K562 (cell line): ENCODE data around the gene SERPINB5. TPM values are rescaled to one million over a fixed set of nuclear protein-coding genes. Genes with fewer than 3 reads are reported as not detected.

Experiments
- ATAC-seq: fragments of 200-7000 bp; cut with Tn5 transposase; 3 replicates; pipeline ENCODE4 v1.9.1; 2020; ENCODE audit warnings: moderate library complexity
- BruUV-seq: library from RNA; stranded (reverse); fragments of 400-500 nt; replicated peaks from 2 replicates; lab custom pipeline; 2021; lab: Mats Ljungman, UMichigan
- CTCF ChIA-PET: fragments of 300-600 bp; formaldehyde crosslinking; extraction: SDS; loops from one replicate; lab custom pipeline; 2021; ENCODE audit warnings: low intra/inter-chr PET ratio; lab: Yijun Ruan, JAX
- POLR2A ChIA-PET: fragments of 300-600, 350-650 bp; sonication (Branson Sonifier 250); formaldehyde crosslinking; extraction: SDS; loops from one replicate; lab custom pipeline; 2021; ENCODE audit warnings: antibody characterized with exemption, inconsistent platforms; lab: Yijun Ruan, JAX
- DNase-seq, 4 experiments: peaks; one replicate each; pipeline versions ENCODE4 v3.0.0 to v3.0.0-alpha.2; 2011 to 2018; ENCODE audit warnings: low spot score in 3 of 4, mixed read lengths in 3 of 4; ENCODE audit errors: extremely low read depth in 1 of 4
- FAIRE-seq: peaks from 2 replicates; lab custom pipeline; 2011; peaks lifted over from hg19 to GRCh38; lab: Jason Lieb, UNC
- H2AFZ ChIP-seq: 2 replicates; pipeline ENCODE4 v1.6.0; 2011; ENCODE audit warnings: low read depth, low read length, control low read depth, inconsistent platforms
- H3K27ac ChIP-seq: fragments of 200-600 bp; 3 replicates; pipeline ENCODE4 v1.8.0; 2011; ENCODE audit warnings: low read depth, mild to moderate bottlenecking, control low read depth, inconsistent platforms, low read length, moderate library complexity, mixed read lengths; ENCODE audit errors: extremely low read depth
- H3K27me3 ChIP-seq, 2 experiments: fragments of 300-600 bp in 1 of 2; 2 replicates in 1 of 2; 3 replicates in 1 of 2; pipeline versions ENCODE4 v1.6.0 to v1.8.0; 2011; ENCODE audit warnings: inconsistent platforms in 2 of 2, low read length in 2 of 2, mild to moderate bottlenecking in 1 of 2, mixed read lengths in 1 of 2, moderate library complexity in 1 of 2; ENCODE audit not compliant: control insufficient read depth in 2 of 2, insufficient read depth in 2 of 2
- H3K36me3 ChIP-seq: fragments of 300-600 bp; 3 replicates; pipeline ENCODE4 v1.8.0; 2011; ENCODE audit warnings: mild to moderate bottlenecking, low read length, inconsistent platforms; ENCODE audit not compliant: control insufficient read depth, insufficient read depth
- H3K4me1 ChIP-seq, 2 experiments: fragments of 200-600 bp in 1 of 2; replicated peaks in 1 of 2; 2 replicates in 1 of 2; 3 replicates in 1 of 2; pipeline versions ENCODE4 v1.5.1 to v1.8.0; 2011; ENCODE audit warnings: inconsistent platforms in 2 of 2, low read length in 2 of 2, mild to moderate bottlenecking in 1 of 2, mixed read lengths in 1 of 2, moderate library complexity in 1 of 2; ENCODE audit not compliant: control insufficient read depth in 2 of 2, insufficient read depth in 2 of 2
- H3K4me2 ChIP-seq: 2 replicates; pipeline ENCODE4 v1.6.1; 2011; ENCODE audit warnings: low read length, control low read depth, inconsistent platforms, mixed read lengths; ENCODE audit not compliant: insufficient read depth
- H3K4me3 ChIP-seq: fragments of 200-600 bp; sonication (generic), shearing (Covaris generic); 2 replicates; pipeline ENCODE4 v1.5.1; 2016; ENCODE audit warnings: control low read depth, inconsistent platforms
- H3K79me2 ChIP-seq: fragments of 200-600 bp; 3 replicates; pipeline ENCODE4 v1.8.0; 2011; ENCODE audit warnings: low read length, inconsistent platforms; ENCODE audit not compliant: control insufficient read depth, insufficient read depth
- H3K9ac ChIP-seq, 2 experiments: 2 replicates each; pipeline versions ENCODE4 v1.6.0 to v1.6.1; 2011; ENCODE audit warnings: low read depth in 2 of 2, low read length in 2 of 2, control low read depth in 1 of 2, inconsistent platforms in 1 of 2, mild to moderate bottlenecking in 1 of 2, mixed read lengths in 1 of 2; ENCODE audit not compliant: insufficient read depth in 1 of 2
- H3K9me1 ChIP-seq: one replicate; pipeline ENCODE4 v1.6.0; 2011; ENCODE audit warnings: inconsistent platforms, mild to moderate bottlenecking, low read length, moderate library complexity; ENCODE audit not compliant: control insufficient read depth, insufficient read depth
- H3K9me3 ChIP-seq: replicated peaks from 2 replicates; pipeline ENCODE4 v1.5.1; 2011; ENCODE audit warnings: low read depth, low read length, inconsistent platforms; ENCODE audit not compliant: control insufficient read depth, insufficient read depth
- H4K20me1 ChIP-seq: replicated peaks from 2 replicates; pipeline ENCODE4 v1.6.1; 2011; ENCODE audit warnings: low read length, inconsistent platforms, mixed read lengths; ENCODE audit not compliant: control insufficient read depth, insufficient read depth
- COPS2 ChIP-seq: fragments of 450-650 bp; conservative IDR thresholded peaks from 2 replicates; pipeline ENCODE4 v1.6.1; 2016; ENCODE audit warnings: mild to moderate bottlenecking, moderate library complexity
- HMGN3 ChIP-seq: IDR thresholded peaks from 2 replicates; pipeline ENCODE4 v1.6.1; 2011; ENCODE audit warnings: borderline replicate concordance, low read depth, mild to moderate bottlenecking, mixed read lengths, low read length; ENCODE audit not compliant: insufficient read length; ENCODE audit errors: extremely low read depth
- POLR2B ChIP-seq: fragments of 450-650 bp; IDR thresholded peaks from 2 replicates; pipeline ENCODE4 v1.6.1; 2018; ENCODE audit warnings: low read depth; ENCODE audit not compliant: partially characterized antibody
- PTTG1 ChIP-seq: fragments of 450-650 bp; IDR thresholded peaks from 2 replicates; pipeline ENCODE4 v1.6.1; 2016; ENCODE audit warnings: low read depth, mild to moderate bottlenecking, missing genetic modification characterization, missing compliant biosample characterization
- RBM15 ChIP-seq: fragments of 200-400 bp; formaldehyde crosslinking; IDR thresholded peaks from 2 replicates; pipeline ENCODE4 v1.6.1; 2018; ENCODE audit warnings: mild to moderate bottlenecking, low read length, moderate library complexity; ENCODE audit not compliant: insufficient read depth
- RFX1 ChIP-seq: fragments of 450-650 bp; IDR thresholded peaks from 2 replicates; pipeline ENCODE4 v1.6.1; 2016; ENCODE audit warnings: mild to moderate bottlenecking, moderate library complexity
- STAT5A ChIP-seq: IDR thresholded peaks from 2 replicates; pipeline ENCODE4 v1.6.1; 2012; ENCODE audit warnings: low read length, inconsistent platforms, borderline replicate concordance
- ZFX ChIP-seq: sonication (generic); formaldehyde crosslinking; IDR thresholded peaks from 2 replicates; pipeline ENCODE4 v1.8.0; 2022; ENCODE audit warnings: mild to moderate bottlenecking, missing genetic modification reagents, moderate library complexity
- ZNF24 ChIP-seq: fragments of 450-650 bp; IDR thresholded peaks from 2 replicates; pipeline ENCODE4 v1.6.1; 2016
- ZNF3 ChIP-seq: fragments of 250-450 bp; sonication (Bioruptor Pico); IDR thresholded peaks from 2 replicates; pipeline ENCODE4 v1.5.0; 2021; ENCODE audit warnings: mild to moderate bottlenecking, moderate library complexity
- WGBS: fragments of 100-300 bp; shearing (Covaris generic); methylation state at CpG from one replicate; pipeline ENCODE4 v1.1.6; 2016; ENCODE audit warnings: low coverage, mixed read lengths; ENCODE audit not compliant: insufficient coverage; ENCODE audit errors: missing lambda C conversion rate; 5-methylcytosine and 5-hydroxymethylcytosine counted together
- in situ Hi-C: fragments of 300-500 bp; cut with MboI; formaldehyde crosslinking; loops from 4 replicates; pipeline ENCODE4 v1.15.0; 2018; ENCODE audit warnings: inconsistent platforms, mixed read lengths
- intact Hi-C: fragments of 100-400 bp; cut with micrococcal nuclease; formaldehyde crosslinking; loops from 2 replicates; pipeline ENCODE4 v1.14.2; 2022
- polyA plus RNA-seq, 8 experiments: library from polyadenylated mRNA; depleted of rRNA in 4 of 8; stranded (reverse) in 5 of 8; unstranded in 3 of 8; fragments of >200 nt; fragmentation: Nextera tagmentation in 2 of 8; fragmentation: Illumina TruSeq in 1 of 8; extraction: Ambion mirVana in 2 of 8; extraction: Trizol in 1 of 8; gene quantifications; 2 replicates each; pipeline versions ENCODE4 v1.2.1 to v1.2.3, GENCODE V29; 2011 to 2014; ENCODE audit warnings: inconsistent platforms in 1 of 8, missing spikeins in 1 of 8
- total RNA-seq, 7 experiments: library from RNA; depleted of rRNA in 6 of 7; stranded (reverse); fragments of >200 nt in 6 of 7; fragmentation: Illumina TruSeq in 2 of 7; extraction: Trizol in 2 of 7; gene quantifications; 2 replicates each; pipeline versions ENCODE4 v1.2.1 to v1.2.3, GENCODE V29; 2011 to 2021; ENCODE audit warnings: low replicate concordance in 1 of 7
- TF ChIP-seq, protein P1 (sequence below): fragments of 250-450 bp; sonication (Bioruptor Pico); IDR thresholded peaks from 2 replicates; pipeline ENCODE4 v1.5.1; 2021; ENCODE audit warnings: mild to moderate bottlenecking
- TF ChIP-seq, protein P2 (sequence below), 2 experiments: fragments of 200-800 bp in 1 of 2; sonication (Bioruptor generic) in 1 of 2; sonication (generic) in 1 of 2; formaldehyde crosslinking in 1 of 2; IDR thresholded peaks in 1 of 2; conservative IDR thresholded peaks in 1 of 2; 2 replicates each; pipeline versions ENCODE4 v1.5.0 to v1.6.1; 2016 to 2020; ENCODE audit warnings: missing compliant biosample characterization in 1 of 2, missing genetic modification characterization in 1 of 2, missing genetic modification reagents in 1 of 2
- TF ChIP-seq, protein P3 (sequence below): IDR thresholded peaks from 2 replicates; pipeline ENCODE4 v1.6.1; 2014; ENCODE audit warnings: antibody characterized with exemption

The SERPINB5 gene
- total and polyA plus RNA-seq, 9 of the 15 experiments (the other 6 are each of a cell fraction or from before 2014, with no cell fraction given): 0.05 to 1.4 (median 0.49) TPM; not detected in 1

DNA sequence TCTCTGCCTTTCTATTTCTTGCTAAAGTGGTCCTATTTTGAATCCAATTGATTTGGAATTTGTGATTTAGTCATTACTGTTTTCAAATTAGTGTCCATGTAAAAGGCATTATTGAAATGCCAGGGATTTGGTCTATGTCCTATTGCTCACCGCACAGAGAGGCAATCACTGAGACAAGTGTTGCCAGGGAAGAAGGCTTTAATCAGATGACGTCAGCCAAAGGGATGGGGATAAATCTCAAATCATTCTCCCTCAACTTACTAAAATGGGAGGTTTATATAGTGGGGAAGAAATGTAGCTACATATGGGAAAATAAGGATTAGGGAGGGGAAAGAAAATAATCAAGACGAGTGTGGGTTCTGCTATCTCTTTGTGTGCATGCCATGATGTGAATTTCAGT, 75.0 kb downstream of the SERPINB5 start:
- no peak overlapping the region for H2AFZ ChIP-seq
- in situ Hi-C loops: no loop called here
- no peak for TF ChIP-seq ZFX
- no peak for TF ChIP-seq RFX1
- no peak for TF ChIP-seq RBM15
- no peak for TF ChIP-seq ZNF24
- WGBS: 2% methylated on average over 3 of the region's 3 CpGs
- no peaks in the 10 kb centered on the region for H3K27me3 ChIP-seq
- H3K9me3 ChIP-seq: no peaks in the 10 kb centered on the region
- ChIA-PET POLR2A (no interaction called here), CTCF (no interaction called here)
- intact Hi-C loops: no loop called here
- no peaks in the 10 kb centered on the region for H3K79me2 ChIP-seq
- H3K27ac ChIP-seq: no peak overlapping the region
- BruUV-seq: no TSS peak
- H3K36me3 ChIP-seq: no peaks in the 10 kb centered on the region
- H3K4me2 ChIP-seq: no peak overlapping the region
- FAIRE-seq (no peak), ATAC-seq (no peak), DNase-seq (no peak)
- no peak overlapping the region for H3K4me3 ChIP-seq
- H3K4me1 ChIP-seq: no peaks in the 10 kb centered on the region
- no peak overlapping the region for H3K9ac ChIP-seq
- no peaks in the 10 kb centered on the region for H4K20me1 ChIP-seq
- H3K9me1 ChIP-seq: no peaks in the 10 kb centered on the region

DNA sequence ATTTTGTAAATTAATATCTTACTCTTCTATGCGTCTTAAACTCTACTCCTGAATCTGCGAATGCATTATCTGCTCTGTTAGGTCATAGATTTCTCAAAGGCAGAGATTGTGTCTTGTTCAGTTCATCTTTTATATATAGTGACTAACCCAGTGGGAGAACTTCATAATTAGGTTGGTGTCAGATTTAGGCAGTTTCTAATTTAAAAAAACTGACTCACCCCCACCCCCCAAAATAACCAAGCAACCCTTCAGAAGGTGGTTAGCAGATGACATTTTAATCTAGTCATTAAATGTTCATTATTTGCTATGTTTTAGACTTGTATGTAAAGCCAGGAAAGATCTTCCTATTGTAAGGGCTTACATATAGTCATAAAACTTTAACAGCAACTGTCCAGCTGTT, 75.8 kb downstream of the SERPINB5 start:
- H3K79me2 ChIP-seq: no peaks in the 10 kb centered on the region
- ATAC-seq (no peak), DNase-seq (no peak), FAIRE-seq (no peak)
- 0% methylated on average over 2 of the region's 2 CpGs for WGBS
- in situ Hi-C loops: no loop called here
- no peak overlapping the region for H2AFZ ChIP-seq
- H4K20me1 ChIP-seq: no peaks in the 10 kb centered on the region
- intact Hi-C loops: no loop called here
- BruUV-seq: no TSS peak
- no peaks in the 10 kb centered on the region for H3K9me1 ChIP-seq
- H3K4me2 ChIP-seq: no peak overlapping the region
- no peaks in the 10 kb centered on the region for H3K9me3 ChIP-seq
- no peak overlapping the region for H3K4me3 ChIP-seq
- TF ChIP-seq POLR2B (no peak), HMGN3 (no peak), STAT5A (no peak), PTTG1 (tag) (no peak), COPS2 (no peak), ZNF3 (CRISPR knock-in tag) (no peak)
- TF ChIP-seq, protein P1, sequence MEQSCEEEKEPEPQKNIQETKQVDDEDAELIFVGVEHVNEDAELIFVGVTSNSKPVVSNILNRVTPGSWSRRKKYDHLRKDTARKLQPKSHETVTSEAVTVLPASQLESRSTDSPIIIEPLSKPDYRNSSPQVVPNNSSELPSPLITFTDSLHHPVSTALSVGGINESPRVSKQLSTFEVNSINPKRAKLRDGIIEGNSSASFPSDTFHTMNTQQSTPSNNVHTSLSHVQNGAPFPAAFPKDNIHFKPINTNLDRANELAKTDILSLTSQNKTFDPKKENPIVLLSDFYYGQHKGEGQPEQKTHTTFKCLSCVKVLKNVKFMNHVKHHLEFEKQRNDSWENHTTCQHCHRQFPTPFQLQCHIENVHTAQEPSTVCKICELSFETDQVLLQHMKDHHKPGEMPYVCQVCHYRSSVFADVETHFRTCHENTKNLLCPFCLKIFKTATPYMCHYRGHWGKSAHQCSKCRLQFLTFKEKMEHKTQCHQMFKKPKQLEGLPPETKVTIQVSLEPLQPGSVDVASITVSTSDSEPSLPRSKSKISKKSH: no peak
- TF ChIP-seq, protein P2, sequence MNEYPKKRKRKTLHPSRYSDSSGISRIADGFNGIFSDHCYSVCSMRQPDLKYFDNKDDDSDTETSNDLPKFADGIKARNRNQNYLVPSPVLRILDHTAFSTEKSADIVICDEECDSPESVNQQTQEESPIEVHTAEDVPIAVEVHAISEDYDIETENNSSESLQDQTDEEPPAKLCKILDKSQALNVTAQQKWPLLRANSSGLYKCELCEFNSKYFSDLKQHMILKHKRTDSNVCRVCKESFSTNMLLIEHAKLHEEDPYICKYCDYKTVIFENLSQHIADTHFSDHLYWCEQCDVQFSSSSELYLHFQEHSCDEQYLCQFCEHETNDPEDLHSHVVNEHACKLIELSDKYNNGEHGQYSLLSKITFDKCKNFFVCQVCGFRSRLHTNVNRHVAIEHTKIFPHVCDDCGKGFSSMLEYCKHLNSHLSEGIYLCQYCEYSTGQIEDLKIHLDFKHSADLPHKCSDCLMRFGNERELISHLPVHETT (CRISPR knock-in tag; conservative IDR thresholded peaks at IDR 0.05 in 1 of 2, IDR thresholded peaks at IDR 0.05 in 1 of 2): no peak
- TF ChIP-seq, protein P3, sequence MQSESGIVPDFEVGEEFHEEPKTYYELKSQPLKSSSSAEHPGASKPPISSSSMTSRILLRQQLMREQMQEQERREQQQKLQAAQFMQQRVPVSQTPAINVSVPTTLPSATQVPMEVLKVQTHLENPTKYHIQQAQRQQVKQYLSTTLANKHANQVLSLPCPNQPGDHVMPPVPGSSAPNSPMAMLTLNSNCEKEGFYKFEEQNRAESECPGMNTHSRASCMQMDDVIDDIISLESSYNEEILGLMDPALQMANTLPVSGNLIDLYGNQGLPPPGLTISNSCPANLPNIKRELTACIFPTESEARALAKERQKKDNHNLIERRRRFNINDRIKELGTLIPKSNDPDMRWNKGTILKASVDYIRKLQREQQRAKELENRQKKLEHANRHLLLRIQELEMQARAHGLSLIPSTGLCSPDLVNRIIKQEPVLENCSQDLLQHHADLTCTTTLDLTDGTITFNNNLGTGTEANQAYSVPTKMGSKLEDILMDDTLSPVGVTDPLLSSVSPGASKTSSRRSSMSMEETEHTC: no peak
- H3K27me3 ChIP-seq: no peaks in the 10 kb centered on the region
- no peak overlapping the region for H3K9ac ChIP-seq
- H3K27ac ChIP-seq: no peak overlapping the region
- H3K4me1 ChIP-seq: no peaks in the 10 kb centered on the region
- no peaks in the 10 kb centered on the region for H3K36me3 ChIP-seq
- POLR2A ChIA-PET: no interaction called here
- CTCF ChIA-PET: no interaction called here
